AG04450 (cell line): Measurements from ENCODE around the gene PPFIBP1. TPM values are rescaled to one million over a fixed set of nuclear protein-coding genes. Genes with fewer than 3 reads are reported as not detected.

Experiments used
- CTCF ChIA-PET: fragments of 300-600, 350-600 bp; formaldehyde crosslinking; extraction: SDS; loops from one replicate; lab custom pipeline; 2022; ENCODE audit warnings: antibody characterized with exemption, inconsistent platforms; lab: Charles Lee
- POLR2A ChIA-PET: fragments of 350-600 bp; formaldehyde crosslinking; extraction: SDS; loops from one replicate; lab custom pipeline; 2021; ENCODE audit warnings: antibody characterized with exemption, inconsistent platforms; lab: Yijun Ruan, JAX
- DNase-seq: peaks from one replicate; pipeline ENCODE4 v3.0.0-alpha.2; 2011; ENCODE audit warnings: low read depth, low spot score
- H3K27ac ChIP-seq: one replicate; pipeline ENCODE4 v1.5.1; 2012; ENCODE audit warnings: low read depth, low read length, control low read depth
- H3K27me3 ChIP-seq: one replicate; pipeline ENCODE4 v1.6.0; 2012; ENCODE audit warnings: low read length; ENCODE audit not compliant: control insufficient read depth, insufficient read depth
- H3K4me3 ChIP-seq: 2 replicates; pipeline ENCODE4 v1.5.1; 2011; ENCODE audit warnings: mild to moderate bottlenecking, low read depth, low read length, control low read depth
- H3K9me3 ChIP-seq: 2 replicates; pipeline ENCODE4 v1.5.1; 2012; ENCODE audit warnings: low read length; ENCODE audit not compliant: control insufficient read depth, insufficient read depth
- polyA plus RNA-seq: library from polyadenylated mRNA; depleted of rRNA; stranded (reverse); fragments of >200 nt; gene quantifications from 2 replicates; pipeline ENCODE4 v1.2.3, GENCODE V29; 2011
- TF ChIP-seq, protein P1 (sequence below): IDR thresholded peaks from 2 replicates; pipeline ENCODE4 v1.5.1; 2011; ENCODE audit warnings: low read depth, low read length, control low read depth, inconsistent platforms

The PPFIBP1 gene
- polyA plus RNA-seq, 1 experiment = 58.3 TPM

DNA sequence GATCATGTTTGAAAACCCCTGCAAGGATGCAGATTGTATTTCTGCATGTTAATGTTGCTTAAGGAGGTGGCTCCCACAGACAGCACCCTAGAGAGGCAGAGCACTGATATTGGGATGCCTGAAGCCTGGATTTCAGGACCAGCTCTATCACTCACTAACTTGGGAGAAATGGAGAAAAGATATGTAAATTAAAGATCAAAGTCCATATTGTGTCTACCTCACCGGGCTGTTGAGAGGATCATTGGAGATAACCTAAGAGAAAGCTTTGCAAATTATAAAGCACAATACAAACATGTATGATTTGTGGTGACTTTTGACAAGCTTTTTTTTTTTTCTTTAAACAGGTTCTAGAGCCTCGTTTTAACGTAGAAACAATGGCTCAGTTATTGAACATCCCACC is 164.7 kb downstream of the PPFIBP1 start:
- H3K9me3 ChIP-seq = no peaks in the 10 kb centered on the region
- ChIA-PET POLR2A (no interaction called here), CTCF (interaction anchor here (1.5 kb wide), 1 partner anchor 15 kb away, joined by 7 read pairs; no protein-coding TSS in a partner anchor)
- TF ChIP-seq, protein P1, sequence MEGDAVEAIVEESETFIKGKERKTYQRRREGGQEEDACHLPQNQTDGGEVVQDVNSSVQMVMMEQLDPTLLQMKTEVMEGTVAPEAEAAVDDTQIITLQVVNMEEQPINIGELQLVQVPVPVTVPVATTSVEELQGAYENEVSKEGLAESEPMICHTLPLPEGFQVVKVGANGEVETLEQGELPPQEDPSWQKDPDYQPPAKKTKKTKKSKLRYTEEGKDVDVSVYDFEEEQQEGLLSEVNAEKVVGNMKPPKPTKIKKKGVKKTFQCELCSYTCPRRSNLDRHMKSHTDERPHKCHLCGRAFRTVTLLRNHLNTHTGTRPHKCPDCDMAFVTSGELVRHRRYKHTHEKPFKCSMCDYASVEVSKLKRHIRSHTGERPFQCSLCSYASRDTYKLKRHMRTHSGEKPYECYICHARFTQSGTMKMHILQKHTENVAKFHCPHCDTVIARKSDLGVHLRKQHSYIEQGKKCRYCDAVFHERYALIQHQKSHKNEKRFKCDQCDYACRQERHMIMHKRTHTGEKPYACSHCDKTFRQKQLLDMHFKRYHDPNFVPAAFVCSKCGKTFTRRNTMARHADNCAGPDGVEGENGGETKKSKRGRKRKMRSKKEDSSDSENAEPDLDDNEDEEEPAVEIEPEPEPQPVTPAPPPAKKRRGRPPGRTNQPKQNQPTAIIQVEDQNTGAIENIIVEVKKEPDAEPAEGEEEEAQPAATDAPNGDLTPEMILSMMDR = no peak
- no peak for DNase-seq
- H3K4me3 ChIP-seq = no peak overlapping the region
- no peak overlapping the region for H3K27ac ChIP-seq
- H3K27me3 ChIP-seq = no peaks in the 10 kb centered on the region

DNA sequence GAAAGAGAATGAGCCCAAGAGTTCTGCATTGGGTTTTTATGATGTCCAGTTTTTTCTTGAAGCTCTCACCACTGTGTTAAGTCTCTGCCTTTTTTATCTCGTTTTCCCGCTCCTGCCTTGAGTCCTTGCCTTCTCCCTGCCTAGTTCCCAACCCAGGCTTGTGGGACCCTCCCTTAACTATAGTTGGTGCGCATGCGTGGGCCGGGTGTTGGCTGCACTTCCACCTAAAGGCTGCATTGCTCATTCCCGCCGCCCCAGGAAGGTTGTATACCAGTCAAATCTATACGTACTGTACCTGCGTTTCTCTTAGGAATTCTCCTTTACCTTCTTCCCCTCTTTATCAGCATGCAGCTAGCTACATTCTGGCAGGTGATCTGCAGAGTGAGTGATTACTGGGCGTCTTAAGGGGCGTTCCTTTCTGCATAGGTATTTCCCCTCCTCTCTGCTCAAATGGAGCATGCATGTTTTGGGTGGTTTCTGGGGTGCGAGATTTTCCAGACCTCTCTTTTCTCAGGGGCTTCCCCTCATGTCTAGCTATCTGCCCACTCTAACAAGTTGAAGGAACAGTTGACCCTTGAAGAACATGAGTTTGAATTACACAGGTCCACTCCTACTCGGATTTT is 165.7 kb downstream of the PPFIBP1 start:
- no peak overlapping the region for H3K4me3 ChIP-seq
- DNase-seq = no peak
- no peak overlapping the region for H3K27ac ChIP-seq
- ChIA-PET POLR2A (no interaction called here), CTCF (interaction anchor here (1.5 kb wide), 1 partner anchor 14 kb away, joined by 7 read pairs; no protein-coding TSS in a partner anchor)
- H3K9me3 ChIP-seq = no peaks in the 10 kb centered on the region
- no peaks in the 10 kb centered on the region for H3K27me3 ChIP-seq
- TF ChIP-seq, protein P1 = no peak

DNA sequence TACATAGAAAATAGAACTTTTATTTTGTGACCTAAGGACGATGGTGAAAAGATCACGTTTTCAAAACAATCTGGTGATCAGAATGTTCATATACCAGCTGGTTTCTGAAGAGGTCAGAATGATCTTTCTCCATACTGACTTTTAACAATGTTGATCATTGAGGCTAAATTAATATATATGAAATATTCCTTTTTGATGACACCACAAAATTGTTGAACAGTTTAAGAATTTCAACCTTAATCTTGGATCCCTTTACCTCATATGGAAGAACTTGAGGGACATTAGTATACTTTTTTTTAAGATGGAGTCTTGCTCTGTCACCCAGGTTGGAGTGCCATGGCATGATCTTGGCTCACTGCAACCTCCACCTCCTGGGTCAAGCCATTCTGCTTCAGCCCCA is 169.4 kb downstream of the PPFIBP1 start:
- CTCF ChIA-PET = no interaction called here
- Histone ChIP-seq H3K4me3 (no peak overlapping the region), H3K27me3 (no peaks in the 10 kb centered on the region), H3K27ac (no peak overlapping the region), H3K9me3 (no peaks in the 10 kb centered on the region)
- TF ChIP-seq, protein P1 = no peak
- no peak for DNase-seq
- POLR2A ChIA-PET = no interaction called here

DNA sequence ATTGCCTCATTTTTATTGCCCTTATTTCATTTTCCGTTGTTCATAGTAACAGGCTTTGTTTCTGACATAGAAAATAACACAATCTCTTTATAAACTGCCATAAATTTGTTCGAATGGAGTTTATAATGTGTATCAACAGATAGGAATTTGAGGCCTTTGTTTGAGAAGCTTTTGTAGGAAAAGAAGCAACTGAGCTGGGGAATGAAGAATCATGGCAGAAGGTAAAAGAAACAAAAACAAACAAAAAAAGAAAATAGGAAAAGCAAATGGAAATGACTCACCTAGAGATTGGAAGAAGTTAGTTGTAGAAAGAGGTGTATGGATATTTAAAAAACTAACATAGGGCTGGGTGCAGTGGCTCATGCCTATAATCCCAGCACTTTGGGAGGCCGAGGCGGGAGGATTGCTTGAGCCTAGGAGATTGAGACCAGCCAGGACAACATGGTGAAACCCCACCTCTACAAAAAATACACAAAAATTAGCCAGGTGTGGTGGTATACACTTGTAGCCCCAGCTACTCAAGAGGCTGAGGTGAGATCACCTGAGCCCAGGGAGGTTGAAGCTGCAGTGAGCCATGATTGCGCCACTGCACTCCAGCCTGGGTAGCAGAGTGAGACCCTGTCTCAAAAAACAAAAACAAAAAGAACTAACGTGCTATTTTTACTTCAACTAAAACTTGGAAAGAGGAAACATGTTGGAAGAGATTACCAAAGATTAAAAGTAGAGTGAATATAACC is 171.7 kb downstream of the PPFIBP1 start:
- TF ChIP-seq, protein P1 = no peak
- ChIA-PET CTCF (interaction anchor here (0.7 to 2.0 kb wide), 2 partner anchors 13 to 810 kb away, joined by 3 to 6 read pairs; no protein-coding TSS in a partner anchor), POLR2A (no interaction called here)
- DNase-seq = no peak
- Histone ChIP-seq H3K4me3 (no peak overlapping the region), H3K27ac (no peak overlapping the region), H3K9me3 (no peaks in the 10 kb centered on the region), H3K27me3 (no peaks in the 10 kb centered on the region)

DNA sequence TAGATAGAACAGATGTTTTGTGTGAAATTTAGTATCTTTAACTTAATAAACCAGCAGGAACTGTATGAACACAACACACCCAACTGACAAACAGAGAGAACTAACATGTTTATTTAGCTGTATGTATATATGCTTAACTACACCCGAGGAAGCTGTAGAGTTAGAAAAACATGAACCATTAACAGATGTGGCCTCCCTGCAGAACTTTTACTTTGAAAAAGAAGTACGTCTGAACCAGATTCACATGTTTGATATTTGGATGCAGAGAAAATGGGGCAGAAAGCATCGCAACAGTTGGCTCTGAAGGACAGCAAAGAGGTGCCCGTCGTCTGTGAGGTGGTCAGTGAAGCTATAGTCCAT is 172.3 kb downstream of the PPFIBP1 start, which contains the start of gene REP15:
REP15 (plus strand) TSS at position 155 of the 360 bp plus-strand sequence; CDS start at position 271, 116 bp downstream.
- no peaks in the 10 kb centered on the region for H3K27me3 ChIP-seq
- CTCF ChIA-PET = interaction anchor here (0.7 to 2.0 kb wide), 2 partner anchors 13 to 811 kb away, joined by 3 to 6 read pairs; no protein-coding TSS in a partner anchor
- H3K27ac ChIP-seq = no peak within 1 kb of the TSS
- POLR2A ChIA-PET = no interaction called here
- H3K9me3 ChIP-seq = no peaks in the 10 kb centered on the region
- no peak within 1 kb of the TSS for H3K4me3 ChIP-seq
- TF ChIP-seq, protein P1 = no peak
- DNase-seq = no peak
